NCI-H345 (cell line): ENCODE data around the gene BCL7B.
"Not testable (repeated sequence)": the region's sequence is repeated elsewhere in the genome, so short reads cannot be mapped to it uniquely, and the experiment has no call there.

Experiments used
- DNase-seq: peaks from one replicate; lab custom pipeline; 2025; lab: John Stamatoyannopoulos, UW

The BCL7B gene

GRCh38 chr7:73495507-73495906 is 62.0 kb downstream of the BCL7B start:
- DNase-seq: not testable (repeated sequence)

DNA sequence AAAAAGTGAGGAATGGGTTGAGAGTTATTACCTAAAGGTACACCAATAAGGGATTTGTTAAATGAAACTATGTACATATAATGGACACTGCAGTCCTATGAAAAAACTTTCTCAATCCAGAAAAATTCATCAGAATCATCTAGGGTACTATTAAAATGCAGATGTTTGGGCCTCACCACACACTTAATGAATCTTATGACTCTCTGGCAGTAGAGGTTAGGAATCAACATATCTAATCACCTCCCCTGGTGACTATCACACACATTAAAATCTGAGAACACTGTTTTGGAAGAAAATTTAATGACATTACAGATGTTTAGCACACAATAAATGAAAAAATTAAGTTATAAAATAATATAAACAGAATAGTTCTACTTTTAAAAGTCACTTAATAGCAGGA is 67.5 kb downstream of the BCL7B start:
- DNase-seq: no peak

DNA sequence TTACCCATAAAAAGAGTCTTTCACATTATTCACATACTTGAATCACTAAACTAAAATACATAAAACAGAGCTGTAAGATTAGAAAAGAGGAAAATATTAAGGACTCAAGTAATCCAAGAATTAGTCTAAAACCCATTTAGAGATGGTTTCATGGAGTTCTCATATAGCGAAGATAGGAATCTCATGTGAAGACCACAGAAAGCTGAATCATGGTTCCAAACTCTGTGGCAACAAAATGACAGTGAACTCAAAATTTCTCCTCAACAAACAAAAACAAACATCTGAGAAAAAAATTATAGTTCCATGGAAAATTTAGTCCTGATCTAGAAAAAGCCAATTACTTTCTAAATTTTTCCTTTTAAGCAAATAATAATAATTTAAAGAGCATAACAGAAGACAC is 70.0 kb downstream of the BCL7B start:
- no peak for DNase-seq
